Fibroblast of lung (primary cell): Measurements from ENCODE around the gene RBP4. TPM values are rescaled to one million over a fixed set of nuclear protein-coding genes. Genes with fewer than 3 reads are reported as not detected.

Experiments
- DNase-seq, 2 donors: peaks; one replicate each; pipeline versions ENCODE4 v3.0.0 to v3.0.0-alpha.2; 2010; ENCODE audit warnings: low read depth in 2 of 2
- H2AFZ ChIP-seq: 2 replicates; pipeline ENCODE4 v1.5.1; 2012; ENCODE audit warnings: low read length, control low read depth, inconsistent platforms
- H3K27ac ChIP-seq: 2 replicates; pipeline ENCODE4 v1.5.1; 2011; ENCODE audit warnings: low read length, control low read depth; ENCODE audit not compliant: insufficient read depth
- H3K27me3 ChIP-seq: 2 replicates; pipeline ENCODE4 v1.5.1; 2011; ENCODE audit warnings: mild to moderate bottlenecking, low read length; ENCODE audit not compliant: control insufficient read depth, insufficient read depth
- H3K36me3 ChIP-seq: 2 replicates; pipeline ENCODE4 v1.5.1; 2011; ENCODE audit warnings: low read length; ENCODE audit not compliant: control insufficient read depth, insufficient read depth
- H3K4me1 ChIP-seq: 2 replicates; pipeline ENCODE4 v1.5.1; 2011; ENCODE audit warnings: low read length; ENCODE audit not compliant: control insufficient read depth, insufficient read depth; ENCODE audit errors: extremely low read depth
- H3K4me2 ChIP-seq: 2 replicates; pipeline ENCODE4 v1.5.1; 2011; ENCODE audit warnings: low read length, control low read depth; ENCODE audit not compliant: insufficient read depth; ENCODE audit errors: extremely low read depth
- H3K4me3 ChIP-seq, 4 experiments: fragments of 200-600 bp in 1 of 4; sonication (generic) in 1 of 4; replicated peaks in 1 of 4; 2 replicates each; pipeline ENCODE4 v1.5.1; 2011 to 2016; ENCODE audit warnings: low read length in 4 of 4, low read depth in 3 of 4, mild to moderate bottlenecking in 3 of 4, control low read depth in 2 of 4, inconsistent platforms in 1 of 4, mixed read lengths in 1 of 4; ENCODE audit not compliant: insufficient read depth in 1 of 4; ENCODE audit errors: control extremely low read depth in 1 of 4
- H3K79me2 ChIP-seq: 2 replicates; pipeline ENCODE4 v1.5.1; 2012; ENCODE audit warnings: mild to moderate bottlenecking, low read length, inconsistent platforms; ENCODE audit not compliant: control insufficient read depth, insufficient read depth
- H3K9ac ChIP-seq: 2 replicates; pipeline ENCODE4 v1.5.1; 2011; ENCODE audit warnings: mild to moderate bottlenecking, low read length, control low read depth; ENCODE audit not compliant: insufficient read depth
- H3K9me3 ChIP-seq: 2 replicates; pipeline ENCODE4 v1.5.1; 2012; ENCODE audit warnings: low read depth, low read length; ENCODE audit not compliant: control insufficient read depth, insufficient read depth
- H4K20me1 ChIP-seq: 2 replicates; pipeline ENCODE4 v1.5.1; 2011; ENCODE audit warnings: low read length; ENCODE audit not compliant: control insufficient read depth, insufficient read depth; ENCODE audit errors: extremely low read depth
- EZH2 ChIP-seq: IDR thresholded peaks from 2 replicates; pipeline ENCODE4 v1.5.1; 2012; ENCODE audit warnings: low read length, control low read depth, mild to moderate bottlenecking; ENCODE audit errors: missing control alignments
- polyA plus RNA-seq, 2 donors: library from polyadenylated mRNA; depleted of rRNA in 1 of 2; stranded (reverse) in 1 of 2; unstranded in 1 of 2; fragments of >200 nt; gene quantifications; 2 replicates each; pipeline ENCODE4 v1.2.1, GENCODE V29; 2011 to 2012; ENCODE audit warnings: missing spikeins in 1 of 2
- total RNA-seq: library from RNA; depleted of rRNA; stranded (reverse); fragments of >200 nt; gene quantifications from 2 replicates; pipeline ENCODE4 v1.2.1, GENCODE V29; 2014
- TF ChIP-seq, protein P1 (sequence below), 2 donors: IDR thresholded peaks in 1 of 2; conservative IDR thresholded peaks in 1 of 2; 1 replicate in 1 of 2; 2 replicates in 1 of 2; pipeline ENCODE4 v1.5.1; 2011 to 2012; ENCODE audit warnings: low read length in 2 of 2, control low read depth in 1 of 2, inconsistent platforms in 1 of 2, low read depth in 1 of 2, mild to moderate bottlenecking in 1 of 2

RBP4 gene
- total and polyA plus RNA-seq, 2 donors (not counting 1 experiment from before 2014, with no cell fraction given), result 0.28 TPM; not detected in 1

DNA sequence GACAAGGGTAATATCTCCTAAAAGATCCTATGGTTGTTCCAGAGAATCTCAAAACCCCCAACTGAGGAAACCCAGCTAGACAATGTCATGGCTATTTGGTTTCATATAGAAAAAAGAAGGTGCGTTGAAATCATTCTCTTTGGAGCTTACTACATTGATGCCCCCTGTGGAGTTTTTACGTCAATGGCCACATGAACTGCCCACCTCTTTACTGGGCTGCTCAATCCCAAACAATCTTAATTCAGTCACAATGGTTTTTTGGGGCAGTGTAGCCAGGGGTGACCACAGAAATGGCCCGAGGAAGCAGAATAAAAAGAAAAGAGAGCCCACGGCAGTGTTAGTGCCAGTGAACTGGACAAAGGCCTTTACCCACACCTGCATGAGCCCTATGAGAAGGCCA lies 7.8 kb downstream of the RBP4 start:
- no peaks in the 10 kb centered on the region for H3K9me3 ChIP-seq
- H4K20me1 ChIP-seq, result no peaks in the 10 kb centered on the region
- TF ChIP-seq EZH2, result no peak
- TF ChIP-seq, protein P1, sequence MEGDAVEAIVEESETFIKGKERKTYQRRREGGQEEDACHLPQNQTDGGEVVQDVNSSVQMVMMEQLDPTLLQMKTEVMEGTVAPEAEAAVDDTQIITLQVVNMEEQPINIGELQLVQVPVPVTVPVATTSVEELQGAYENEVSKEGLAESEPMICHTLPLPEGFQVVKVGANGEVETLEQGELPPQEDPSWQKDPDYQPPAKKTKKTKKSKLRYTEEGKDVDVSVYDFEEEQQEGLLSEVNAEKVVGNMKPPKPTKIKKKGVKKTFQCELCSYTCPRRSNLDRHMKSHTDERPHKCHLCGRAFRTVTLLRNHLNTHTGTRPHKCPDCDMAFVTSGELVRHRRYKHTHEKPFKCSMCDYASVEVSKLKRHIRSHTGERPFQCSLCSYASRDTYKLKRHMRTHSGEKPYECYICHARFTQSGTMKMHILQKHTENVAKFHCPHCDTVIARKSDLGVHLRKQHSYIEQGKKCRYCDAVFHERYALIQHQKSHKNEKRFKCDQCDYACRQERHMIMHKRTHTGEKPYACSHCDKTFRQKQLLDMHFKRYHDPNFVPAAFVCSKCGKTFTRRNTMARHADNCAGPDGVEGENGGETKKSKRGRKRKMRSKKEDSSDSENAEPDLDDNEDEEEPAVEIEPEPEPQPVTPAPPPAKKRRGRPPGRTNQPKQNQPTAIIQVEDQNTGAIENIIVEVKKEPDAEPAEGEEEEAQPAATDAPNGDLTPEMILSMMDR (conservative IDR thresholded peaks at IDR 0.05 in 1 of 2, IDR thresholded peaks at IDR 0.05 in 1 of 2; ENCODE audit: low read depth in 1 of 2, low read length in 2 of 2), result no peak
- H3K4me3 ChIP-seq, result no peak overlapping the region
- H3K27me3 ChIP-seq, result no peaks in the 10 kb centered on the region
- no peak overlapping the region for H3K4me2 ChIP-seq
- H2AFZ ChIP-seq, result no peak overlapping the region
- H3K9ac ChIP-seq, result no peak overlapping the region
- DNase-seq, result no peak
- no peaks in the 10 kb centered on the region for H3K79me2 ChIP-seq
- no peaks in the 10 kb centered on the region for H3K36me3 ChIP-seq
- no peak overlapping the region for H3K27ac ChIP-seq
- H3K4me1 ChIP-seq, result no peaks in the 10 kb centered on the region

DNA sequence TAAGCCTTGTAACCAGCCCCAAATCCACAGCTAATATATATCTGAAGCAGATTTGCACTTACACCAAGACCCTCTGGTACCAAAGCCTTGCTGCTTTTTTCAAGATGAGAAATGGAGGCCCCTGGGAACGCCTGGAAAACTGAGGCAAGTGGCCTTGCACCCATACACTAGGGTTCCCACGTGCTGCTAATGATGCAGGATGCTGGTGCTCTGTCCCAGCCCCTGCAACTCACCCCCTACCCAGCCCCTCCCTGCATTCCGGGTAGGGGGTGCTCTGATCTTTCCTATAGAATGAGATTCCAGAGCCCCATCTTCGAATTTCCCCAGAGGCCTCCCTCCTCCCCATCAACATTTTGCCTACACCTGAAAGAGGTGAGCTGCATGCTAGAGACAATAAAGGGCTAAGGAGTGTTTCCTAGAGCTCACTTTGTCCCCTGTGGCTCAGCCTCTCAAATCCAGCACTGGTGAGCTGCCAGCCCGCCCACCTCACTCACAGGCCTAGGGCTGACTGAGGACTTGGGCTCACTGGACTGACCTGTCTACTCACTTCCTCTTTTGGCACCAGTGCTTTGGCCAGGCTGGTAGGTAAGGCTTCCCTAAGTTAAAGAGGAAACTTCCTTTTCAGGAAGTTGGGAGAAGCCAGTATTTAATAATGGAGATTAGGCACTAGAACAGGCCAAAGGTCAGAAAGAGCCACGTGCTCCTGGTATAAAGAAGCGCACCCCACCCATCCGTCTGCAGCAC lies 9.8 kb downstream of the RBP4 start:
- Histone ChIP-seq H3K9ac (no peak overlapping the region), H3K79me2 (no peaks in the 10 kb centered on the region), H3K4me2 (no peak overlapping the region), H3K4me1 (no peaks in the 10 kb centered on the region), H3K4me3 (no peak overlapping the region), H2AFZ (no peak overlapping the region), H3K36me3 (no peaks in the 10 kb centered on the region), H4K20me1 (no peaks in the 10 kb centered on the region), H3K9me3 (no peaks in the 10 kb centered on the region), H3K27me3 (peaks cover 3% of the 10 kb centered on the region), H3K27ac (no peak overlapping the region)
- no peak for DNase-seq
- TF ChIP-seq EZH2, result no peak
- TF ChIP-seq, protein P1 (conservative IDR thresholded peaks at IDR 0.05 in 1 of 2, IDR thresholded peaks at IDR 0.05 in 1 of 2; ENCODE audit: low read depth in 1 of 2, low read length in 2 of 2), result no peak

DNA sequence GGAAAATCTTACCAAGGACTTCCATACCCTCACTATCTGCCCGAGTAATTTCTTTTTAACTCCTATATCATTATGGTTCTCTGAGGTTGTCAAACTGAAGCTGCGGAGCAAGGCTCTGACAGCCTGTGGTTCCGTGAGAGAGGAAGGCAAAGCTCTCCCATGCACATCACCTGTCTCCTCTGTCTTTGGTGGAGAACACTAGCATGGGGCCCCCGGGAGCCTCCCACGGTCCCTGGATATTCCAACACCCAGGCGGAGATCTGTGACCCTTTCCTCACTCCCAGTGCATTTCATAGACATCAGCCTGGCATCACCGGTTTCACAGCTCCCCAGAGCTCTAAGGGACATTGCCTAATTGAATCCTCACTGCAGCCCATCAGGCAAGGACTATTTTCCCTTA lies 10.4 kb downstream of the RBP4 start:
- Histone ChIP-seq H2AFZ (no peak overlapping the region), H3K79me2 (no peaks in the 10 kb centered on the region), H3K4me1 (no peaks in the 10 kb centered on the region), H4K20me1 (no peaks in the 10 kb centered on the region), H3K27me3 (peaks cover 3% of the 10 kb centered on the region), H3K9ac (no peak overlapping the region), H3K4me3 (no peak overlapping the region), H3K9me3 (no peaks in the 10 kb centered on the region), H3K36me3 (no peaks in the 10 kb centered on the region), H3K4me2 (no peak overlapping the region), H3K27ac (no peak overlapping the region)
- TF ChIP-seq EZH2, result no peak
- TF ChIP-seq, protein P1 (conservative IDR thresholded peaks at IDR 0.05 in 1 of 2, IDR thresholded peaks at IDR 0.05 in 1 of 2; ENCODE audit: low read depth in 1 of 2, low read length in 2 of 2), result no peak
- no peak for DNase-seq
